Astrocyte of the spinal cord (primary cell): ENCODE results near the gene SMOC2.

Experiments used
- DNase-seq: peaks from one replicate; pipeline ENCODE4 v3.0.0; 2011; ENCODE audit warnings: low read depth, low spot score
- H3K4me3 ChIP-seq: 2 replicates; pipeline ENCODE4 v1.5.1; 2011; ENCODE audit warnings: low read depth, mild to moderate bottlenecking, low read length, moderate library complexity
- CTCF ChIP-seq: IDR thresholded peaks from 2 replicates; pipeline ENCODE4 v1.5.1; 2012; ENCODE audit warnings: low read depth, mild to moderate bottlenecking, low read length, inconsistent platforms
- in situ Hi-C: cut with HindIII; loops from 2 replicates; pipeline ENCODE4 v1.10.0; 2017; ENCODE audit warnings: low sequenced_read_pairs

Gene SMOC2

GRCh38 chr6:168507297-168507696 is 66.3 kb downstream of the SMOC2 start:
- H3K4me3 ChIP-seq, result no peak overlapping the region
- in situ Hi-C loops, result no loop called here
- no peak for TF ChIP-seq CTCF
- DNase-seq, result no peak

- no peak for TF ChIP-seq CTCF
- no peak overlapping the region for H3K4me3 ChIP-seq
- no peak for DNase-seq
- in situ Hi-C loops, result no loop called here
Observed at GRCh38 chr6:168507730-168508129, 66.7 kb downstream of the SMOC2 start.

DNA sequence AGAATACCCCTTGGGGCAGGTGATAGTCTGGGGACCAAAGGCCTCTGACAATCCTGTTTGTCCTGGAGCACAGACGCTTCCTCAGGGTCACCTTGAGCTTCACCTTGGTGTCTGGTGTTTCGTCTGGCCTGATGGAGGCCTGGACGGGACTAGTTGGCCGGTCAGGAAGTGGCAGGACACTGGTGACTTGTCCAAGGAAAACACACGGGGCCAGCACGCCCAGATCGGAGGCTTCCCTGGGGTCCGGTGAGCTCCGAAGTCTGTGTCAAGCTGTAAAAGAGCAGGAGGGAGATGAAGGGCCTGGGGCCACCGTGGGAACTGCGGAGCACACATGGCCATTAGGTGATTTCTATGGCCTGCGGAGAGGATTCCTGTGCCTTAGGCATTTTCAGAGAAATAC is 67.9 kb downstream of the SMOC2 start:
- DNase-seq, result no peak
- in situ Hi-C loops, result no loop called here
- no peak overlapping the region for H3K4me3 ChIP-seq
- TF ChIP-seq CTCF, result no peak

GRCh38 chr6:168513766-168514165 is 72.8 kb downstream of the SMOC2 start:
- in situ Hi-C loops, result no loop called here
- H3K4me3 ChIP-seq, result no peak overlapping the region
- no peak for TF ChIP-seq CTCF
- DNase-seq, result no peak

GRCh38 chr6:168514216-168514615 is 73.2 kb downstream of the SMOC2 start:
- TF ChIP-seq CTCF, result no peak

GRCh38 chr6:168515376-168515775 is 74.4 kb downstream of the SMOC2 start:
- H3K4me3 ChIP-seq, result no peak overlapping the region
- no peak for DNase-seq
- in situ Hi-C loops, result no loop called here
- TF ChIP-seq CTCF, result no peak

More at GRCh38 chr6:168514216-168514615, 73.2 kb downstream of the SMOC2 start:
- H3K4me3 ChIP-seq, result no peak overlapping the region
- DNase-seq, result no peak
- in situ Hi-C loops, result no loop called here
